HUES48 (cell line): ENCODE measurements around the gene CLEC16A.

ENCODE experiments used
- H3K27ac ChIP-seq: one replicate; pipeline ENCODE4 v1.7.0; 2013; ENCODE audit warnings: low read depth, low read length, inconsistent platforms
- H3K27me3 ChIP-seq: 2 replicates; pipeline ENCODE4 v1.6.1; 2013; ENCODE audit warnings: mild to moderate bottlenecking, low read length; ENCODE audit not compliant: control insufficient read depth, insufficient read depth
- H3K36me3 ChIP-seq: 2 replicates; pipeline ENCODE4 v1.6.1; 2013; ENCODE audit warnings: low read length; ENCODE audit not compliant: control insufficient read depth, insufficient read depth
- H3K4me1 ChIP-seq: 2 replicates; pipeline ENCODE4 v1.6.1; 2013; ENCODE audit warnings: mild to moderate bottlenecking, low read length; ENCODE audit not compliant: control insufficient read depth, insufficient read depth
- H3K4me3 ChIP-seq: 2 replicates; pipeline ENCODE4 v1.5.1; 2013; ENCODE audit warnings: mild to moderate bottlenecking, low read depth, low read length
- H3K9ac ChIP-seq: 2 replicates; pipeline ENCODE4 v1.6.1; 2013; ENCODE audit warnings: mild to moderate bottlenecking, low read depth, low read length, moderate library complexity
- H3K9me3 ChIP-seq: 2 replicates; pipeline ENCODE4 v1.6.1; 2013; ENCODE audit warnings: low read length; ENCODE audit not compliant: control insufficient read depth, insufficient read depth

CLEC16A gene

GRCh38 chr16:11067266-11067665 is 122.9 kb downstream of the CLEC16A start:
- Histone ChIP-seq H3K4me1 (no peaks in the 10 kb centered on the region; the same call in 1 of the 2 replicates), H3K9me3 (no peaks in the 10 kb centered on the region), H3K27ac (no peak overlapping the region), H3K36me3 (no peaks in the 10 kb centered on the region), H3K9ac (no peak overlapping the region), H3K27me3 (no peaks in the 10 kb centered on the region), H3K4me3 (no peak overlapping the region)

GRCh38 chr16:11067697-11068141 is 123.4 kb downstream of the CLEC16A start:
- Histone ChIP-seq H3K36me3 (no peaks in the 10 kb centered on the region), H3K27ac (no peak overlapping the region), H3K9me3 (no peaks in the 10 kb centered on the region), H3K27me3 (no peaks in the 10 kb centered on the region), H3K4me3 (no peak overlapping the region), H3K4me1 (no peaks in the 10 kb centered on the region; the same call in 1 of the 2 replicates), H3K9ac (no peak overlapping the region)

- H3K27ac ChIP-seq: no peak overlapping the region
- no peaks in the 10 kb centered on the region for H3K36me3 ChIP-seq
- no peaks in the 10 kb centered on the region for H3K9me3 ChIP-seq
- no peaks in the 10 kb centered on the region for H3K27me3 ChIP-seq
- no peaks in the 10 kb centered on the region for H3K4me1 ChIP-seq
- H3K4me3 ChIP-seq: no peak overlapping the region
- H3K9ac ChIP-seq: no peak overlapping the region
These were observed 127.5 kb downstream of the CLEC16A start for GRCh38 chr16:11071829-11072228.

- H3K4me1 ChIP-seq: no peaks in the 10 kb centered on the region
- no peaks in the 10 kb centered on the region for H3K9me3 ChIP-seq
These were observed 128.2 kb downstream of the CLEC16A start for GRCh38 chr16:11072420-11073153.

GRCh38 chr16:11073407-11073999 is 129.1 kb downstream of the CLEC16A start:
- H3K36me3 ChIP-seq: no peaks in the 10 kb centered on the region
- H3K27me3 ChIP-seq: no peaks in the 10 kb centered on the region
- H3K27ac ChIP-seq: no peak overlapping the region
- H3K9ac ChIP-seq: no peak overlapping the region
- H3K4me1 ChIP-seq: no peaks in the 10 kb centered on the region
- no peaks in the 10 kb centered on the region for H3K9me3 ChIP-seq
- no peak overlapping the region for H3K4me3 ChIP-seq

More at GRCh38 chr16:11072420-11073153, 128.2 kb downstream of the CLEC16A start:
- Histone ChIP-seq H3K27me3 (no peaks in the 10 kb centered on the region), H3K36me3 (no peaks in the 10 kb centered on the region), H3K4me3 (no peak overlapping the region), H3K9ac (no peak overlapping the region), H3K27ac (no peak overlapping the region)

GRCh38 chr16:11074131-11074530 is 129.8 kb downstream of the CLEC16A start:
- H3K9ac ChIP-seq: no peak overlapping the region
- no peaks in the 10 kb centered on the region for H3K36me3 ChIP-seq

GRCh38 chr16:11075163-11075562 is 130.8 kb downstream of the CLEC16A start:
- H3K27ac ChIP-seq: no peak overlapping the region
- no peaks in the 10 kb centered on the region for H3K9me3 ChIP-seq
- H3K4me1 ChIP-seq: no peaks in the 10 kb centered on the region
- H3K4me3 ChIP-seq: no peak overlapping the region
- H3K27me3 ChIP-seq: no peaks in the 10 kb centered on the region
- H3K9ac ChIP-seq: no peak overlapping the region
- no peaks in the 10 kb centered on the region for H3K36me3 ChIP-seq

More at GRCh38 chr16:11074131-11074530, 129.8 kb downstream of the CLEC16A start:
- Histone ChIP-seq H3K27me3 (no peaks in the 10 kb centered on the region), H3K4me1 (no peaks in the 10 kb centered on the region), H3K27ac (no peak overlapping the region), H3K9me3 (no peaks in the 10 kb centered on the region), H3K4me3 (no peak overlapping the region)

GRCh38 chr16:11076259-11077018 is 132.1 kb downstream of the CLEC16A start:
- no peaks in the 10 kb centered on the region for H3K9me3 ChIP-seq
- no peaks in the 10 kb centered on the region for H3K27me3 ChIP-seq
- H3K27ac ChIP-seq: no peak overlapping the region
- no peak overlapping the region for H3K4me3 ChIP-seq
- no peak overlapping the region for H3K9ac ChIP-seq
- H3K36me3 ChIP-seq: no peaks in the 10 kb centered on the region
- no peaks in the 10 kb centered on the region for H3K4me1 ChIP-seq

- Histone ChIP-seq H3K27ac (no peak overlapping the region), H3K4me3 (no peak overlapping the region), H3K4me1 (no peaks in the 10 kb centered on the region), H3K36me3 (no peaks in the 10 kb centered on the region), H3K9me3 (no peaks in the 10 kb centered on the region), H3K27me3 (no peaks in the 10 kb centered on the region), H3K9ac (no peak overlapping the region)
These were observed 134.6 kb downstream of the CLEC16A start for GRCh38 chr16:11078812-11079459.

- Histone ChIP-seq H3K27me3 (no peaks in the 10 kb centered on the region), H3K27ac (no peak overlapping the region), H3K36me3 (no peaks in the 10 kb centered on the region), H3K4me1 (no peaks in the 10 kb centered on the region), H3K4me3 (no peak overlapping the region), H3K9ac (no peak overlapping the region), H3K9me3 (no peaks in the 10 kb centered on the region)
These were observed 135.4 kb downstream of the CLEC16A start for GRCh38 chr16:11079652-11080187.
